ENCODE results near the gene STK10.

STK10 gene

DNA sequence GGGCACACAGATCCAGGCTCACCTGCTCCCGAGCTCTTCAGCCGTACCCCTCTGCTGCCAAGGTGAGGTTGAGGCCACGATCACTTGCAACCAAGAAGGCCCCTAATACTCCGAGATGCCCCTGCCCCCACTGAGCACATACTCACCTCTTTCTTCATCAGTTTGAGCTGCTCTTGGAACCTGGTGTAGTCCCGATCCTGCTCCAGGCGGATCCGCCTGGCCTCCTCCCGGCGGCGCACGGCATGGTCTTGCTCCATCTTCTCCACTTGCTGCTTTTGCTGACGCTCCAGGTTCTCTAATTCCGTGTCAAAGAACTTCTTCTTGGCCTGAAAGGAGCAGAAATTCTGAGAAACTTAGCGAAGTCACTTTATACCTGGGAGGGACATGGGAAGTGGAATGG, 105.8 kb downstream of the STK10 start:
- no peak for DNase-seq

DNA sequence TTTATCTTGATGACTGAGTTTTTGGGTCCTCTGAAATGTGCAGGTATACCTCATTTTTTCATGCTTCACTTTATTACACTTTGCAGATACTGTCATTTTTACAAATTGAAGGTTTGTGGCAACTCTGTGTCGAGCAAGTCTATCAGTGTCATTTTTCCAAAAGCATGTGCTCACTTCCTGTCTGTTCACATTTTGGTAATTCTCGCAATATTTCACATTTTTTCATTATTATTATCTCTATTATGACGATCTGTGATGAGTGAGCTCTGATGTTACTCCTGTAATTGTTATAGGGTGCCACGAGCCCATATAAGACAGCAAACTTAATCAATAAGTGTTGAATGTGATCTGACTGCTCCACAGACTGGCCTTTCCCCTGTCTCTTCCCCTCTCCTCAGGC, 108.1 kb downstream of the STK10 start:
- no peak for DNase-seq

DNA sequence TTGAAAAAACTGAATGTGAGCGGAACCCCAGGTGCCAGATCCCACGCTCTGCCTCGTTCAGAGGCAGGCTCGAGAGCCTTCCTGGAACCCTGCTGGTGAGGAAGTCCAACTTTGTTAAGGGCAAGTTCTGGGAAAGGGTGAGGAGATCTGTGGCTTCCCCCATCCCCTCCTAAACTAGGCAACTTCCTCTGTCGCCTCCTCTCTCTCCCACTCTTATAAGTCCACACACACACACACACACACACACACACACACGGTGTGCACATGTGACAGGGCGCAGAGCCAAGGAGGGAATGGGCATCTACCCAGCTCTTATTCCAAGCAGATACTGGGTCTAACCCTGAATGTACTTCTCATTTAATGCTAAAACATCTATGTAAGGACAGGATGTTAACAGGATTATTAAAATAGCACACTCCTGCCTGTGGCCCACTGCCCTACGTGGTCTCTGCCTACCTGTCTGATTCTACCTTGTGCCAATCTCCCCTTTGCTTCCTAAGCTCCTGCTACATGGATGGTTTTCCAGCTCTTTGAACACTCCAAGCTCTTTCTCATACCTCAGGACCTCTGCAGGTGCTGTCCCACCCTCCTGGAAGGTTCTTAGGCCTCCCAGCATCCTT, 109.2 kb downstream of the STK10 start:
- DNase-seq = peak; percentile 84 to 86

DNA sequence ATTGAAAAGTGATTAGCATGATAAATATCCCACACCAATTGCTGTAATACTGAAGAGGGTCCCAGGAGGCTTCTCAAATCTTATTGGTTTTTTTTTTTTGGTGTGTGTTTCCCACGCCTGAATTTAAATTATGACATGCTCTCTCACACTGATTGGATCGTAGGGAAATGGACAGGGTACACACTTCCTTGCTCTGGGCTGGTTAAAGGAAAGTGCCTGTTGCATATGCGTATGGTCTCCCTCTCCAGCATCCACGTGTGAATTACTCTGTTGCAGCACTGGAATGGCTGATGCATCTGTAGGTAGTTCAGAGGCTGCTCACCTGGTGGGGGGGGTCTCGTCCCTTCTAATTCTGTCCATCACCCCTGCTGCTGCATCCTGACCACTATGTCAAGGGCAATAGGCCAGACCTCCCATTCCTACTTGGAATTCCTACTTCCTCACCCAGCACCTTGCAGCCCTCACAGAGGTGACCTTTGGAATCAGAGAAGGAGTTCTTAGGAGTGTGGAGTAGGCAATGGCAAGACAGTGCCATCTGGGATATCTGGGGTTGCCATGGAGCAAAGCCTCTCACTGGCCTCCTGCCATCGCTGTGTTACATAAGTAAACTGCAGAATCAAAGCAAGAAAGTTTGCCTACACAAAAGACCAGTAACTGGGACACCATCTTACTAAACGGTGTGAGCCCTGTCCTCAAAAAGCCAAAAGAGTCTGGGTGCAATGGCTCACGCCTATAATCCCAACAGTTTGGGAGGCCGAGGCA, 110.2 kb downstream of the STK10 start:
- no peak for DNase-seq

DNA sequence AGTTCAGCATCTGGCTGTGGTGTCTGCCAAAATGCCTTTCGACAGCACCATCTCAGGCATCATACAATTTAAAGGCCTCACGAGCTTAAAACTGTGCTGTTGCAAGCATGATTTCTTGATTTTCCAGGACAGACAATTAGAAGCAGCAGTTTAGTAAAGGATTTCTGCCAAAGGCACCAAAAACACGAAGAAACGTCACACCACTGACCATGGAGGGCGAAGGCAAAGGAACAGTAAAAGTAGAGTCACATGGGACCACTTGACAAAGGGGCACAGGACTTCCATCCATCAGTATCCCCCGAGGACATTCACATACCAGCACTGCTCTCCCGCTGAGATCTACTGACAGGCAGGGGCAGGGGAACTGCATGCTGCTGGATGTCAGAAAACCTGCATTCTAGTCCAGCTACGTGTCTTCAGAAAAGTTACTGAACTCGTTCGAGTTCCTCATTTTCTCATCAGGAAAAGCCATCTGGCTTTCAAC, 111.2 kb downstream of the STK10 start:
- DNase-seq = peak; percentile 28 to 49

DNA sequence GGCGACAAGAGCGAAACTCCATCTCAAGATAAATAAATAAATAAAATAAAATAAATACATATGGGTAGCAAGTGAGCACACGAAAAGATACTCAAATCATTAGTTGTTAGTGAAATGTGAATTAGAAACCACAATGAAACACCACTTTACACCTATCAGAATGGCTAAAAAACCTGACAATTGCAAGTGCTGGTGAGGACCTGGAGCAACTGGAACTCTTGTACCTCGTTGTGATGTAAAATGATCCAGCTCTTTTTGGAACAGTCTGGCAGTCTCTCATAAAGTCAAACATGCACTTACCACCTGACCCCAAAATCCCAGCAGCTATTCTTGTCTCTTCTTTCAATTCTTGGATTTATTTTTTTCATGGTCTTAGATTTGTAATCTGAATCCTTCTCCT, 112.4 kb downstream of the STK10 start:
- no peak for DNase-seq

DNA sequence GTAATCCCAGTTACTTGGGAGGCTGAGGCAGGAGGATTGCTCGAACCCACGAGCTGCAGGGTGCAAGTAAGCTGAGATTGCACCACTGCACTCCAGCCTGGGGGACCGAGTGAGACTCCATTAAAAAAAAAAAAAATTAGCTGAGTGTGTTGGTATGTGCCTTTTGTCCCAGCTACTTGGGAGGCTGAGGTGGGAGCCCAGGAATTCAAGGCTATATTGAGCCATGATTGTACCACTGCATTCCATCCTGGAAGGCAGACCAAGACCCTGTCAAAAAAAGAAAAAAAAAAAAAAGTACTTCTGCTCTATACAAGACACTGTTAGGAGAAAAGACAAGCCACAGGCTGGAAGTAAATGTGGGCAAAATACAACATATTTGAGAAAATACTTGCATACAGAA, 113.1 kb downstream of the STK10 start:
- DNase-seq = no peak

DNA sequence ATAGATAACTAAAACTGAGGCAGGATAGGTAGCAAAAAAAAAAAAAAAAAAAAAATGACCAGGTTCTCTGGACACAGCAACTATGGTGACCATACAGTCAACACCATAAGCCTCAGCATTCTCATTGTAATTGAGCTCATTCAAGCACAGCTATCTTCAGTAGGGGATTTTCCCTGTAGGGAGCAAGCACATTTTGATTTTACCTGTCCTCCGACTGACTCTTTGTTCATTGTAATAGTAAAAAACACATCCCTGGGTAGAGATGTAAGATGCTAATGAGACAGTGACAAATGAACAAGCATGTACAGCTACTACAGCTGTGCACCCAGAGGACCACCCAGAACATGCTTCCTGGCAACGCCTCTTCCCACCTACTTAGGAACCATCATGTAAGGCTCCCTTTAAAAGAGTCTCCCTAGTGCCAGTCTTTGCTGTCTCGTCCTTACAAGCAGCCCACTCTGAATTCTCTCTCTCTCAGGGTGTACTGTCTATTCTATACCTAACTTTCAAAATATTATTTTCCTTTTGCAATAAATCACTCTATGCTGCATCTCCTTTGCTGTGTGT, 116.6 kb downstream of the STK10 start:
- DNase-seq = no peak

DNA sequence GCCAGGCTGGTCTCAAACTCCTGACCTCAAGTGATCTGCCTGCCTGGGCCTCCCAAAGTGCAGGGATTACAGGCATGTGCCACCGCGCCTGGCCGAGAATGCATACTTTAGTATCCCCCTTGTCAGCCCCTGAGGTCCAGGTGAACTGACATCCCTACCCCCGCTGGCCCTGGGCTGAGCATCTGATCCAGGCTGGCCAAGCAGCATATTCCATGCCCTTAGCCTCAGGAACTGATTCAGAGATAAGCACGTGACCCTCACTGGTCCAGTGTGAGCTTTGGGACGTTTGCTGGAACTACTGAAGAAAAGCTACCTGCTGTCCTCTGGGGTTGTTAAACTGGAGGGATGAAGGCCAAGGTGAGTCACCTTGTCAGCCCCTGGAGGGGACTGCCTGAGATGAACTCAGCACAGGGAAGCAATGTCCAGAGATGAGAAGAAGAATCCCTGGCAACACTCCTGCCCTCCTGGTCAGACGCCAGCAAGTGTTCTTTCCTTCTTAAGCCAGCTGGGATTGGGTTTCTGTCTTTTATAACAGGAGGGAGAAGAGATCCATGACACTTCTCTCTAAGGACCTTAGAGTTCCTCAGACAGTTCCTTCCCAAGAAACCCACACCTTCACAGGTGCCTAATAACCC, 122.5 kb downstream of the STK10 start:
- DNase-seq = no peak

DNA sequence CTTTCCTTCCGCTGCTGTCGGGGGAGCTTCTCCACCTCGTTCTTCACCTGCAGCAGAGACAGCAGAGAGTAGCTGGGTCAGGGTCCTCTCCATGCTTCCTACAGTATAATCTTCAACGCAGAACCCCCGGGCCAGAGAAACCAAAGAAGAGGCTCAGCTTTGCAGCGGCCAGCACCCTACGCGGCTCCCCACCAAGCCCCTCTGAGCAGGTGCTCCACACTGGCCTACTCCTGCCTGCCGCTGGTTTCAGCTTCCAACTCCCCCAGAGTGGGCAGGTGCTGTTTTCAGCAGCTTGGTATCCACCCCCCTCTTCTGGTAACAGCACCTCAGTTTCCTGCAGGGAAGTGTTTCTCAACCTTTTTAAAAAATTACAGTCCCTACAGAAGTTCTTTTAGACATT, 123.3 kb downstream of the STK10 start:
- no peak for DNase-seq

DNA sequence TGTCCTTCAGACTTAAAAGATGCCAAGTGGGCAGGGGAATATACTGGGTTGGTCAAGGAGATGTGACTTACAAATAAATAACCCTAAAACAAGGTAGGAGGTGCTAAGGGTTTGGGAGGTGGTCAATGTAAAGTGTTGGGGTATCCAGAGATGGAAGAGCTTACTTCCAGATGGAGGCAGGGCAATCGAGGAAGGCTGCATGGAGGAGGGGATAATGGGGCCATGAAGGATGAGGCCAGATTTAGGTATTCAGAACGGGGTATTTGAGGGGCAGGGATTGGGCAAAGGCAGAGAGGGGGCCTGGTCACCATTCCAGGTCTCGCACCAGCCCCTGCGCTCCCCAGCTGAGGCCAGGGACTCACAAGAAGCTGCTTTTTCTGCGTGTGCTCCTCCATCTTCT, 123.7 kb downstream of the STK10 start:
- DNase-seq = no peak

DNA sequence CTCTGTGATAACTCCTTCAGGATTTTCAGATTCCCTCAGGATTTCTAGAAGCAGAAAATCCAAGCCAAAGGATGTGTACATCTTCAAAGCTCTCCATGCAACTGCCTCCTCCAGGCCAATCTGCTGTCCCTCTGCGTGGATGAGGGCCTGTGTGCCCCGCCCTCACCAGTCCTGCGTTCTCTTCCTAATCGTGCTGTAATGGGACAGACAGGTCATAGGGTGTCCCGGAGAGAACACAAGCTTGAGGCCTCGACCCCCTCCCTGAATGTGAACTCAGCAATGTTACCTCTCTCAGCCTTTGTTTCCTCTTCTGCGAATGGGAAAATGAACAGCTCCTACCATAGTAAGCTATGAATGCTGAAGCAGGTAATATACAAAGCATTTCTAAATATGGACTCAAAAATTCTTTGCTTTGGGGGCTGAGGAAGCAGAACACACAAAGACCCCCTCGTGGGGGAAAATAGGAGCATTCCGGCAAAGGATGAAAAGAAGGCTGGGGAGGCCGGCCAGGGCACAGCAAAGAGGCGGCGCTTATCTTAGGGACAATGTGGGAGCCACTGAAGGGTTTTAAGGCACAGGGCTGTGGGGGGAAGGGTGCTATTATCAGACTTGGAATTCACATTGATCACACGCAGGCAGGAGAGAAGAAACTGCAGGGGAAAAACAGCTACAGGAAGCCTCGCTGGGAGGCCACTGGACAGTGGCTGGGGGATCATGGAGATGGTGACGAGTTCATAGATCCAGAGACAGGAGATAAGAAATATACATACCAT, 124.4 kb downstream of the STK10 start:
- no peak for DNase-seq

DNA sequence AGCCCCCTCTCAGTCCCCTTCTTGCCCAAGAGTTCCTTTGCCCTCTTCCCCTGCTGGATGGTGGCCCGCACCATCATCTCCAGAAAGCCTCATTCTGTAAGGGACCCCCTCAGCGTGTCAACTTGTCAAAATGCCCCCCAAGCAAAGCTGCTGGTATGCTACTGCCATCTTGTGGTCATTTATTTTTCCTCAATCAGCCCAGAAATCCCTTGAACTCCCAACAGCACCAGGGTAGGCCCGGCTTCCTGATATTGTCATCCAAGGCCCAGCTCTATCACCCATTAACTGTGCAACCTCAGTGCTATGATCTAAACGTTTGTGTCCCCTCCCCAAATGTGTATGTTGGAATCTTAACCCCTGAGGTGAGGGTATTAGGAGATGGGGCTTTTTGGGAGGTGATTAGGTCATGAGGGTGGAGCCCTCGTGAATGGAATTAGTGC, 128.3 kb downstream of the STK10 start:
- peak; percentile 43 to 51 for DNase-seq

DNA sequence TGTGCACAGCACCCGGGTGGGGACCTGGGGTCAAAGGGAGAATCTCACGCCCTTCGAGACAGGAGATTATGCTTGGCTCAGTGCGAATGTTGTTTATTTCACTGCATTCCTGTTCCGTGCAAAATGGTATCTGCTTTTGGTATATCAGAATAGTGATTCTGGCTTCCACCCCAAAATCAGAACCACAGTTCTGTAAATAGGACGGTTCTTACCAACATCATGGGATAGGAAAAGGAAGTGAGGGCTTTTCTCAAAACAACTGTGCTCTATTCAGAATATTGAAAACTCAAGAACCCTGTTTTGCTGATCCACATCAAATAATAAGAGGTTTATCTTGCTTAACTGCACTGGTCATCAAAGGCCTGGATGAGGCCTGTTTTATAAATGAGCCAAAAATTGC, 129.9 kb downstream of the STK10 start:
- DNase-seq = no peak

DNA sequence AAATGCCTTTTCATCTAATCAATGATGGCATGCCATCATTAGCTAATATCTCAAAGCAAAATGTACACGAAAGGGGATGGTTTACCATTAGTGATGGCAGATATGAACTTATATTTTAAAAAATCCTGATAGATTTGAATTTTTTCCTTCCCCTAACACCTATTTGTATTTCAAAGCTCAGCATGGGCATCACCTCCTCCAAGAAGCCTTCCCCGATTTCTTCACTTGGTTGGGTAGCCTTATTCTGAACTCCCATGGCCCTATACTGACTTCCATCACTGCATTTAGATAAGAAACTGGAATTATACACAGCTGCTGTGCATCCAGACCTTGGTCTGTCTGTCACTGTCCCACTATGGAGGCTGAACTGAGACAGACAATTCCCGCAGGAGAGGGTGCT, 132.0 kb downstream of the STK10 start:
- no peak for DNase-seq

DNA sequence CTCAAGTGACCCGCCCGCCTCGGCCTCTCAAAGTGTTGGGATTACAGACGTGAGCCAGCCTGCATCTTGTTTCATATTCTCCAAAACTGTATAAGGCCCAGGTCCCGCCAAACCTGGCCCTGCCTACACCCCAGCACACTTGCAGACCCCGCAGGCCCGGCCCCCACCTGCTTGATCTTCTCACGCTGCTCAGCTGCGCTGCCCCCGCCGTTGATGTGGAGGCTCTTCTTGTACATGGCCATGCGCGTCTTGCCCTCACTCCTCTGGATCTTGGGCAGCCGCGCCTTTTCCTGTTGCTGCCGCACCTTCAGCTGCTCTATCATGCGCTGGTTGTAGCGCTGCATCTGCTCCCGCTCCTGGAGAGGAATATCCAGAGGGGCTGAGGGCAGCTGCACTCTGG, 132.6 kb downstream of the STK10 start:
- no peak for DNase-seq

DNA sequence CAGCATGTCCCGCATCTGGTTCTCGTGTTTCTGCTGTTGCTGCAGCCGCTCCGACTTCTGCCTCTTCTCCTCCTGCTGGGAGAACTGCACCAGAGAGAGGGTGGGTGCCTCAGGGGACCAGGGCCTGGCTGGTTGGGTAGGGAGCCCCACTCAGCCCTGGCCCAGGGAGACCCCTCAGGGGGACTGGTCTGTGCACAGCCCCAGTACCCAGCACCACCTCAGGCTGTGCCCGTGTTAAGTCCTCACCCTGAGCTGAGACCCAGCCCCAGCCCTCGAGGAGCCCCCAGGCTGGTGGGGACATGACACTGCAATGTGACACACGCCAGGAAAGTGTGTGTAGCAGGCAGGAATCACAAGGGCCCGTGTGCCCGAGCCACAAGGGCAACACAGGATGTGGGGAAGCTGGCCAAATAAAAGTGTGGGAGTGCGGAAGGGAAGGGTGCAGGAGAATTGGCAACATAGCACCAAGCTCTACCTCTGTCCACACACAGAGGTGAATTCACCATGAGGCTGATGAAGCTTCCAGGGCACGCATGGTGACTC, 133.3 kb downstream of the STK10 start:
- no peak for DNase-seq

DNA sequence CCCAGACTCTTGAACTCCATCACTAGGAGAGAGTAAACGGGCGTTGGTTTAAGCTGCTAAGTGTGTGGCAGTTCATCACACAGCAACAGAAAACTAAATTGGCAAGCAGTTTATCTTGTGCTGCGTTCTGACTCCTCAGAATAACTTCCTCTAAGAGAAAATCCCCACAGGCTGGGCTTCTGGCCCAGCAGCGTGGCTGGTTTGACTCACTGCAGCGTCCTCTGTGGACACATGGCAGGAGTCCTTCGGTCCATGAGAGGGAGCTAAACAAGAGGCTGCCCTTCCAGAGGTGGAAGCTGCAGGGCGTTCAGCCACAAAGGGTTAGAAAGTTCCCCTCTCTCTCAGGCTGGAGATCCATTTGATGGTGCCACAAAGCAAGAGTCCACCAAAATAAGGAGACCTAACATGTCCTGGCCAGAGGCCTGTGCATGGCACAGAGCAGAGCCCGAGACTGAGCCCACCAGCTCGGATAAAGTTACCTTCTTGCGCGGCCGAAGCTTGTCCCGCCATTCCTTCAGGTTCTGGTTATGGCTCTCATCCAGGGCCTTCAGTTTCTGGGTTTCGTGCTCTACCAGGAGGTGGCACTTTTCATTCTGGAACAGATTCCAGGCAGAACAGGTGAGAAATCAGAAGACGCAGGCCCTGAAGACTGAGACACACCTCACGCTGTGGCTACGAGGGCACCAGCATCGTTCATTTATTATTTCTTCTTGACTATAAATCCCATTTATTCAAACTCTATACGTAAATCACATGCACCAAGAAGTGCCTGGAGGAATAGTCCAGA, 135.4 kb downstream of the STK10 start:
- no peak for DNase-seq

DNA sequence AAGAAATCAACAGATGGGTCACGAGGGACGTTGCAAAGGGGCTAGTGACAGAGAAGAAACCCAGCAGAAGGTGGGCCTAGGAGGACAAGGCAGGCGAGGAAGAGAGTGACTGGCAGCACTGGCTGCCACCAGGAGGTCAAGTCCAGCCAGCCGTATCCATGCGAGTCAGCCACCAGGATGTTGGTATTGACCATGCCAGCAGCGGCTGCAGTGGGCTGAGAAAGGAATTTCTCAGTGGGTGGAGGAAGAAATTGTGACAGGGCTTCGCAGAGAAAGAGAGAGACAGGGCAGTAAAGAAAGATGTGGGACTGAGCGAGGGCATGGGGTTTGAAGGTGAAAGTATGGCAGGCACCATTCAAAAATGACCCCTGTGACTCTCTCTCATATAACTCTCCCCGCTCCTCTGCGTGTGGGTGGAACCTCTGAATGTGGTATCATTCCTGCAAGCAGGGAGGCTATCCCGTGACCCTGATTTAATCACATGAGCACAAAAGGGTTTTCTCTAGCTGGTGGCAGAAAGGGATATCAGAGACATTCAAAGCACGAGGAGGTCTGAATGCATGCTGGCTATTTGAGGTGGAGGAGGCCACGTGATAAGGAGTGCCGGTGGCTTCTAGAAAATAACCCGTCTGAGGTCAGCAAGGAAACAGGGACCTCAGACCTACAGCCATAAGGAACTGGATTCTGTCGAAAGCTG, 136.2 kb downstream of the STK10 start:
- no peak for DNase-seq

DNA sequence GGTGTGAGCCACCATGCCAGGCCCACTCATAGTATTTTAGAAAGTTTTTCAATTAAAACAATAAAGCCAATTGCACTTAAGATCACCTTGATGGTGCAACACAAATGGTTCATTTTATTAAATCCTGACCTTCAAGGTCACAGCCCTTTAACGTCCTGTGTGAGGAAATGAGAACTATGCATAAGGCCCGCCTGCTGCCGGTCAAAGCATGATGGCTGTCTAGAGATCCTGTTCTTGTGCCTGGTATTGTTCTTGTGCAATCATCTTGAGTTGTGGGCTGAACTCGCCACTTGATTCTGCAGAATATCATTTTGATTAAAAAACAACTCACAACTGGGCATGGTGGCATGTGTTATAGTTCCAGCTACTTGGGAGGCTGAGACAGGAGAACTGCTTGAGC, 137.9 kb downstream of the STK10 start:
- DNase-seq = no peak

DNA sequence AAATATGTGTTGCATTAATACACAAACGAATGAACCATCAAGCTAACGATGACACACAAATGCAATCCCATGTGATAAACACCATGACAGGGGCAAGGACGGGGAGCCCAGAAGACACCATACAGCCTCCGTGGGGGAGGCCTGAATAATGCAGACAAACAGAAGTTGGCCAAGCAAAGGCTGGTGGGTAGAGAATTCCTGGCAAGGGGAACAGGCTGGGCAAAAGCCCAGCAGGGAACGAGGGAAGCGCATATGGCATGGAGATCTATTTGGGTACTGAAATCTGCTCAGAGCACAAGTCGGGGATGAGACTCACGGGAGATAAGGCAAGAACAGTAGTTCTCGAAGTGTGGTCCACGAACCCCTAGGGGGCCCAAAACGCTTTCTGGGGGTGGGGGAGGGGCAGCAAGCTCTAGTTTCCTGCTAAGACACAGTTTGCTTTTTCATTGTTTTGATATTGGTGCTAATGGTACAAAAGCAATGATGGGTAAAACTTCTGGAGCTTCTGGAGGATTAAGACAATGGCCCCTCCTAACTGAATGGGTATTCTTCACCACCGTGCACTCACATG, 138.7 kb downstream of the STK10 start:
- DNase-seq = no peak
